ENCODE measurements around the gene DAB2.
A peak's percentile ranks its signal among the peaks of the same experiment; 100 is the strongest.
"Not testable (repeated sequence)": the region's sequence is repeated elsewhere in the genome, so short reads cannot be mapped to it uniquely, and the experiment has no call there.

Gene DAB2

GRCh38 chr5:39417979-39418378, 6.8 kb downstream of the DAB2 start:
- DNase-seq = no peak

- no peak for DNase-seq
These were observed 9.6 kb downstream of the DAB2 start for GRCh38 chr5:39415201-39415600.

GRCh38 chr5:39414426-39414825, 10.4 kb downstream of the DAB2 start:
- no peak for DNase-seq

GRCh38 chr5:39413771-39414170, 11.0 kb downstream of the DAB2 start:
- DNase-seq = no peak

- no peak for DNase-seq
These were observed 11.9 kb downstream of the DAB2 start for GRCh38 chr5:39412721-39413394.

GRCh38 chr5:39411985-39412384, 12.8 kb downstream of the DAB2 start:
- no peak for DNase-seq

- no peak for DNase-seq
These were observed 13.7 kb downstream of the DAB2 start for GRCh38 chr5:39411061-39411460.

DNA sequence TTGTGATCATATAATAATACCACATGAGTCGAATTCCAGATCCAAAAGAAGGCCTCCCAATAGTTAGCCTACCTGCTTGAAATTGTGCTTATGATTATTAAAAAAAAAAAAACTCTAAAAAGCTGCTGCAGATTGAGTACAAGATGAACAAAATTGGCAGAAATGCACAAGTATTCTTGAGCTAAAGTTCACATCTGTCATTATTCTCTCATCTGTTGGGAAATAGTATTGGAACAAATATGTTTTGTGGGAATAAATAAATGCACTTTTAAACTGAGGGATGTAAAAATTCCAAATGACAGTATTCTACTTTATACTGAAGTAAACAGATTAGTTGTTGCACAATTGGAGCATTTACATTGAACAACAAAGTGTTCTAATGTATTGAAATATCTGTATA, 15.7 kb downstream of the DAB2 start:
- no peak for DNase-seq

DNA sequence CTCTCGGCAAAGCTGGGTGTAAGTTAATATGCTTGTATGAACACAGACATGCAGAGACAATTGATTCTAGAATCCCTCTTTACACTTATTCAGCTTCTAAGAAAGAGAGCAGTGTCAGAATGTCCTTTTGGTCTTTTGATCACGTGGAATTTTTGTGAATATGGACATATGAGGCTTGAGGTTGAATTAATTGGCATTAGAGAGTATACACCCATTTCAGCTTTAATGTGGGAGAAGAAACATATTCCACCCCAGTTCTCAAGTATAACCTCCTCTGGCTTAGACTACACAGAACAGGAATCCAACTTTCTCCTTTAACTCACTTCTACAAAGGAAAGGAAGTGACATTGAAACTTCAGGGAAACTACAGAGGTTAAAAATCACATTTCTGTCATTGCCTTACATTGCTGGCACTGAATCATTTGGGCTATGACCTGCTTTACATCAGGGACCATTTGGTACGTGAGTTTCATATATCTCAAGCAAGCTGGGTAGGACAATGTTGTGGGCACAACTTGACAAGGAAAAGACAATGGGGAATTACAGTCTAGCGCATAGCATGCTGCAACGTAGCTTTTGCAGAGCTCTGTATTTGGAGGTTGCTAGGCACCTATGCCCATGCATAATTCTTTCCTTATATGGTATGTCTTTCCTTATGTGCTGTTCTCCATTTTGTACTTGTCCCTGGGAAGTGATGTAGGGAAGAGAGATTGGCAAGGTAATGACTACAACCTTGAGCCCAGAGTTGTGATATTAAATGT, 19.5 kb downstream of the DAB2 start:
- no peak for DNase-seq

DNA sequence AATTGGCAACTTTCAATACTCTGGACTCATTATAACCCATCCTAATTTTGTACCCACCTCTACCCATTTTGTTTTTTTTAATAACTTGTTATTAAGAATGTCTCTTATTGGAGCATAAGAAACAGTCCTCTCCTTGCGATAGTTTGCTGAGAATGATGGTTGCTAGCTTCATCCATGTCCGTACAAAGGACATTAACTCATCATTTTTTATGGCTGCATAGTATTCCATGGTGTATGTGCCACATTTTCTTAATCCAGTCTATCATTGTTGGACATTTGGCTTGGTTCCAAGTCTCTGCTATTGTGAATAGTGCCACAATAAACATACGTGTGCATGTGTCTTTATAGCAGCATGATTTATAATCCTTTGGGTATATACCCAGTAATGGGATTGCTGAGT, 21.0 kb downstream of the DAB2 start:
- DNase-seq = not testable (repeated sequence)

- not testable (repeated sequence) for DNase-seq
These were observed 22.6 kb downstream of the DAB2 start for GRCh38 chr5:39402140-39402539.

DNA sequence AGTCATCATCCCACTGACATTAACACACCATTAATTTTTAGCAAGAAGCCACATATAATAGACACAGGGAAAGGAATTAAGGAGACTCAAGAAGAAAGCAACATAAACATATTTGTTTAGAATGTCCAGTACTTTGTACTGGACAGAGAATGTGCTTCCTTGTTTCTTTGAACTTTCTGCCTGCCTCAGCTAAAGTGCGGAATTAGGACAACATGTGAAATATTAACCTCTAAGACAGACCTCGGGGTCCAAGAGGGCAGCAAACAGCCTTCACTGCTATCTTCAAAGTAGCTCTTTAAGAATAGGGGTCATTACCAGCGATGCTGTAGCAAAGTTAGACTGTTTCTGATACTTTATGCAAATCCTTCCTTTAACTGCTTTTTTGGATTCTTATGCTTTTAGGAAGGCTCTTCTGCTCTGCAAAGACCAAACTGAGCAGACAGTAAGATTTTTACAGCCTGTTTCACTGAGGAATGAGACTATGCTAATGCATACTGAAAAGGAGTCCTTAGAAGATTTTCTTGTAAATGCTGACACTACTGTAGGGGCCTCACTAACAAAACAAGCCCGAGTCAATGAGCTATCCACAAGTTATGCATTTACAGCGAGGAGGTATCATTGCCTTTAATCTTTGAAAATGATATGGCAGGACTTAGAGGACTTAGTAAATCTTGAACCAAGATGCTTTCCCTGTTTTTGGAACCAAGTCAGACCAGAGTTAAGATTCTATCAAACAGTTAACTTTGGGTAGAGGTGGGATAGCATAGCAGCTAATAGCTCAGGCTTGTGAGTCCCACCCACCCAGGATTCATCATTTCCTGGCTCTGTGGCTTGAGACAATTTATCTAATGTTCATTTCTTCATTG, 23.8 kb downstream of the DAB2 start:
- no peak for DNase-seq

DNA sequence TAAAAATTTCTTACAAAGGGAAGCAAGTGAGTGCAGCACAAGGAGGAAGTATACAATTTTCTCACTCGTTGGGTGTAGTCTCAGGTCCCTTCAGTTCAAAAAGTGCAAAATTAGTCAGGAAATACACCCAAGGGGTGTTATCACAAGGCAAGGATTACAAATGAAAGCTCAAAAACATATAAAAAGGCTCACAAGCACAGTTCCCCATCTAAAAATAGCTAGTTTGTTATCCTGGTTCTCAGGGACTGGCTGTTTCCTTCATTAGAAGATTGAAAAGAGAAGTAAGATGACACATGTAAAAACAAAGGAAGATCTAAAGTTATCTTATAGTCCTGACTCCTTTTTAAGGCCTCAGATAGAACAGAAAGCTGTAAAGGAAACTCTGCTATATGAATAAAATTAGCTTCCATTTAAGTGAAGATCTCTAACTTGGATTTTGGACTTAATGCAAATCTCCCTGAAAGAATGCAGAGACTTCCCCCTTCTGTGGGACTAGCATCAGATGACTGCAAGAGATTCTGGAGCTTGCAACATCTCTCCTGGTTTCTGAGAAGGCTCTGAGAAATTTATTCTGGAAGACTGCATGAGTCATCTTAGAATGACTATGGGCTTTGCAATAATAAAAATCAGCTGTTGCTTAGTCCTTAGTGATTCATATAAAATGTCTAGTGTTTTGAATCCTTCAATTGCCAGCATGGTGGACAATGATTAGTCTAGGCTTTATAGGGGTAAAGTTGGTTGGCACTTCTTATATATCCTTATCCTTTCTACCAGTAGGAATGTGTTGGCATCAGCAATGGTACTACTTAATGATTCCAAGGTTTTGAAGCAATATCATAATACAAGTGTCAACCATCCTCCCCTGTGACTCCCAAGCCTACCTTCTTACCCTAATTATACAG, 25.4 kb downstream of the DAB2 start:
- DNase-seq = no peak

DNA sequence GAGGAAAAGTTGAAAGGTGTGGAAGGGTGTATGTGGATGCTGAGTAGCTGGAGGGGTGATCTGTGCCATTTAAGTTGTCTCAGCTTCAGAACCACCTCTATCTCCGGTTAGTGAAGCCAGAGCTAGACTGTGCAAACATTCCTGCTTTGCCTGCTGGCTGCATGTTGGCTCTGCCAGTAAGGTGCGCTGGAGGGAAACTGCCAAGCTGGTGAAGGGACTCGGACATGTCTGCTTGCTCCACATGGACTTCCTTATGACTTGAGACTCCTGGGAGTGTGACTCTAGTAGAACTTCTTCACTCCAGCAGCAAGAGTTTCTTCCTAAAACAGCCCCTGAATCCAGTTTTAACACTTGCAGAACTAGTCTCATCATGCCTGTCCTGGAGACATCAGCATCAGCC, 27.9 kb downstream of the DAB2 start:
- DNase-seq = no peak

- no peak for DNase-seq
These were observed 29.3 kb downstream of the DAB2 start for GRCh38 chr5:39395521-39395920.

- no peak for DNase-seq
These were observed 29.8 kb downstream of the DAB2 start for GRCh38 chr5:39394946-39395345.

DNA sequence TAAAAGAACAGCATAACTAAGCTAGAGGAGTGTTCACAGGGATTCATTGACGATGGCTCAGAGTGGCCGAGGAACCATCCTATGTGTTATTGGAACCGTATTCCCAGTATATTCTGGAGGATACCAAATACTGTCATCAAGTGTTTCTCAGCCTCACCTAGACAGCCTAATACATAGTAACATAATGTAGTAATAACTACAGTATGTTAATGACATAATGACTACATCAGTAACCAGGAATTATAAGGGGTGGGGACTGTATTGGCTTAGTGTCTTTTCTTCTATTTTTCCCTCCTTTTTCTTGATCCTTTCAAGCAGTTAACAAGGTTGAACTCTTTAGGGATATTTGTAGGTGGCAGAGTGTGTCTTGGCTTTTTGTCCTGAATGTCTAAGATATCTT, 33.8 kb downstream of the DAB2 start:
- DNase-seq = no peak

DNA sequence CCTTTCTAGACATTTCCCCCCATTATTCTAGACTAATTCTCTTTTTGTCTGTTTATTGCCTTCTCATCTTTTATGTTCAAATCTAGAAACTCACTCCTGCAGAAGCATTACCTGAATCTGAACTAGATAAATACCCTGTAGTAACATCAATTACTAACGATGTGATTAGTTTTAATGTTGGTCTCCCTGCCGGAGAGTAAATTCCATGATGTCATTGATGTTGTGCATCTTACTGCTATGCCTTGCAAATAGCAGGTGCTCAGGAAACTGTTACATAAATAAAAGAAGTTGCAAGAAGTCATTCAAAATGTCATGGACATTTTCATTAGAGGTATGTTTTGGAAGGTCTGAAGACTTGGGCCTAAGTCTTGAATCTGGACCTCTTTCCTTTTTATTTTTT, 37.5 kb downstream of the DAB2 start:
- DNase-seq = no peak

- no peak for DNase-seq
These were observed 40.5 kb downstream of the DAB2 start for GRCh38 chr5:39384271-39384670.

DNA sequence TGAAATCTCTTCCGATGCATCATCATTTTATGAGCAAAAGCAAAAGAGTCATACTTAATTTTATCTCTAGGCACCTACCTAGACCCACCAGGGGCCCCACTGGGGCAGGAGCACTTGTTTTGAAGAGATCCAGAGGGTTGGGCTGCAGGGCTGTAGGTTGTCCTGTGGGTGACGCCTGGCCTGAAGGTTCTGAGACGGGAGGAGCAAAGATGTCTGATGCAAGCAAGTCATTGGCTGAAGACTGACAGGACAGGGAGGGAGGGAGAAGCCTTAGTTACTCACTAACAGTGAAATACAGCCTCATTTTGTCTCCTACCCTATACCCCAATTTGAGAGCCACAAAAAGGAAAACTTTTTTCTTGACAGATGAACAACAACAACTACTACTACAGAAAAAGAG, 43.4 kb downstream of the DAB2 start:
- DNase-seq = no peak

GRCh38 chr5:39379693-39380092, 45.1 kb downstream of the DAB2 start:
- no peak for DNase-seq

DNA sequence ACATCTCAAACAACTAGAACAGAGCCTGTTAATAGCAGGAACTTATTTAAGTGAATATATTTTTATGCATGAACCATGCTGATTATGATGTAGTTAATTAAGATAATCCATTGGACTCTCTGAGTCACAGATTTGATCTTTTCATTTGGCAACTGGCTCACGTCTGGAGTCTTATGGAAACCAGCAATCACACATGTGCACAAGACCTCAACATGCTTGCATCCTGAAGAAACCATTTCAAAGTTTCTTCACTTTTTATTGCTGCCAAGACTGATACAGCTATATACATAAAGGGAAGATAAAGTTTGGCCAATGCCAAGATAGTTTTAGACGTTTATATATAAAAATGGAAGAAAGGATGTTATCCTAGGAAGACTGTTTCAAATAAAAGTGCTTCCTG, 47.2 kb downstream of the DAB2 start:
- DNase-seq = no peak

GRCh38 chr5:39376293-39376714, 48.5 kb downstream of the DAB2 start:
- DNase-seq = peak; percentile 43

All from activated CD4-positive, alpha-beta T cell treated with anti-CD3 and anti-CD28 coated beads for 48 hours (primary cell).